ENCODE data around the gene ZNF862. TPM values are rescaled to one million over a fixed set of nuclear protein-coding genes. Genes with fewer than 3 reads are reported as not detected.

Gene ZNF862
- total RNA-seq, 4 donors from 2014 or later = 18.4 to 61.1 (median 22.1) TPM

DNA sequence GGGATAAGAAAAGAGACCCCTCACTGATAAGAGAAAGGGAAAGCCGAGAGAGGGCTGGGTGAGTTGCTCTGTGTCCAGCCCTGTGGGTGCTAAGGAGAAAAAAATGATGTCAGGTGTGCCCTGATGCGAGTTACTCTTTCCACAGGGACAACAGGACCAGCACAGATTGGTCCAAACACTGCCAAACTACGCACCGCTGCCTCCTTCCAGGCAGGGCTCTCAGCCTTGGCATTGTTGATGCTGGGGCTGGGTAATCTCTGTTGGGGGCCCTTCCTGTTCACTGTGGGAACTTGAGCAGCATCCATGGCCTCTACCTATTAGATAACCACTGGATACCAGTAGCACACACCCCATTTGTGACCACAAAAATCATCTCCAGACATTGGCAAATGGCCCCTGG is 25.3 kb downstream of the ZNF862 start:
- no peaks in the 10 kb centered on the region for H3K4me1 ChIP-seq
- H3K27me3 ChIP-seq = no peaks in the 10 kb centered on the region
- TF ChIP-seq POLR2AphosphoS5 (IDR thresholded peaks at IDR 0.05) (no peak), EP300 (IDR thresholded peaks at IDR 0.05) (no peak), POLR2A (IDR thresholded peaks at IDR 0.05) (no peak)
- TF ChIP-seq, protein P1, sequence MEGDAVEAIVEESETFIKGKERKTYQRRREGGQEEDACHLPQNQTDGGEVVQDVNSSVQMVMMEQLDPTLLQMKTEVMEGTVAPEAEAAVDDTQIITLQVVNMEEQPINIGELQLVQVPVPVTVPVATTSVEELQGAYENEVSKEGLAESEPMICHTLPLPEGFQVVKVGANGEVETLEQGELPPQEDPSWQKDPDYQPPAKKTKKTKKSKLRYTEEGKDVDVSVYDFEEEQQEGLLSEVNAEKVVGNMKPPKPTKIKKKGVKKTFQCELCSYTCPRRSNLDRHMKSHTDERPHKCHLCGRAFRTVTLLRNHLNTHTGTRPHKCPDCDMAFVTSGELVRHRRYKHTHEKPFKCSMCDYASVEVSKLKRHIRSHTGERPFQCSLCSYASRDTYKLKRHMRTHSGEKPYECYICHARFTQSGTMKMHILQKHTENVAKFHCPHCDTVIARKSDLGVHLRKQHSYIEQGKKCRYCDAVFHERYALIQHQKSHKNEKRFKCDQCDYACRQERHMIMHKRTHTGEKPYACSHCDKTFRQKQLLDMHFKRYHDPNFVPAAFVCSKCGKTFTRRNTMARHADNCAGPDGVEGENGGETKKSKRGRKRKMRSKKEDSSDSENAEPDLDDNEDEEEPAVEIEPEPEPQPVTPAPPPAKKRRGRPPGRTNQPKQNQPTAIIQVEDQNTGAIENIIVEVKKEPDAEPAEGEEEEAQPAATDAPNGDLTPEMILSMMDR (IDR thresholded peaks at IDR 0.05) = no peak
- peaks cover 68% of the 10 kb centered on the region for H3K36me3 ChIP-seq
- no peak for DNase-seq (ENCODE audit: low spot score in 2 of 2)
- no peak overlapping the region for H3K27ac ChIP-seq
- no peak overlapping the region for H3K4me3 ChIP-seq
- no peaks in the 10 kb centered on the region for H3K9me3 ChIP-seq
- WGBS = 92% methylated on average over 4 of the region's 4 CpGs

DNA sequence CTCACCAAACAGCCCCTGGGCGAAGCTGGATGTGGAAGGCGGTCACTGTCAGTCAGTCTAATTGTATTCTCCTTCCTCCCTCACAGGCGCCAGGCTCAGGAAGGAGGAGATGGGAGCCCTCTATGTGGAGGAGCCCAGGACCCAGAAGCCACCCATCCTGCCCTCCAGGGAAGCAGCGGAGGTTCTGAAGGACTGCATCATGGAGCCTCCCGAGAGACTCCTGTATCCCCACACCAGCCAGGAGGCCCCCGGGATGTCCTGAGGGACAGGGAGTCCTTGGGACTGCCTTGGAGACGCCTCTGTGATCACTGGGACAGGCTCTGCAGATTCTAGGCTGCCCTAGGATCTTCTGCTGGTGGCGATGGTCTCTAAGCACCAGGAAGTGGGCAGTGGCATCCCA is 25.8 kb downstream of the ZNF862 start:
- H3K4me1 ChIP-seq = no peaks in the 10 kb centered on the region
- H3K27ac ChIP-seq = no peak overlapping the region
- no peak for TF ChIP-seq POLR2A (IDR thresholded peaks at IDR 0.05)
- no peak for TF ChIP-seq EP300 (IDR thresholded peaks at IDR 0.05)
- no peak for TF ChIP-seq POLR2AphosphoS5 (IDR thresholded peaks at IDR 0.05)
- H3K4me3 ChIP-seq = no peak overlapping the region
- no peaks in the 10 kb centered on the region for H3K9me3 ChIP-seq
- no peaks in the 10 kb centered on the region for H3K27me3 ChIP-seq
- H3K36me3 ChIP-seq = peaks cover 68% of the 10 kb centered on the region
- no peak for DNase-seq (ENCODE audit: low spot score in 2 of 2)
- 82% methylated on average over 6 of the region's 8 CpGs for WGBS

DNA sequence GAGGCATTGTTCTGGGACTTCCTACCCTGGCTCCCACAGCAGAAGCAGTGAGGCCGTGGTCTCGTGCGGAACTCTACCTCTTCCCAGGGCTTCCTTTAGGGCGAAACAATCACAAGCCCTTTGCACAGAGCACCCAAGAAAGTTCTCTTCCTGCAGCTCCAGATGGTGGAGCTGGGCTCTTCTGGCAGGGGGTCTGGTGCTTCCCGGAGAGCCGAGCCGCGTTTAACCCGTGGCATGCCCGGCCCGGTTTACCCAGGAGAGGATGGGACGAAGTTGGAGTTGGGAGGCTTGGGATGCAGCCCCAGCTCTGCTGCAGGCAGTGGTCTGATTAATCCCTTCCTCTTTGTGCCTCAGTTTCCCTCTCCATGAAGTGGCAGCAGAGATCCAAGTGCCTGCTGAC is 26.6 kb downstream of the ZNF862 start:
- no peaks in the 10 kb centered on the region for H3K4me1 ChIP-seq
- H3K27me3 ChIP-seq = no peaks in the 10 kb centered on the region
- 100% methylated on average over 8 of the region's 12 CpGs for WGBS
- DNase-seq (ENCODE audit: low spot score in 2 of 2) = peak in 1 of 2 donors; percentile 38
- TF ChIP-seq POLR2A (IDR thresholded peaks at IDR 0.05) = no peak
- TF ChIP-seq EP300 (IDR thresholded peaks at IDR 0.05) = no peak
- TF ChIP-seq POLR2AphosphoS5 (IDR thresholded peaks at IDR 0.05) = no peak
- TF ChIP-seq, protein P1 (IDR thresholded peaks at IDR 0.05) = no peak
- no peak overlapping the region for H3K27ac ChIP-seq
- H3K9me3 ChIP-seq = no peaks in the 10 kb centered on the region
- H3K4me3 ChIP-seq = no peak overlapping the region
- H3K36me3 ChIP-seq = peaks cover 62% of the 10 kb centered on the region

DNA sequence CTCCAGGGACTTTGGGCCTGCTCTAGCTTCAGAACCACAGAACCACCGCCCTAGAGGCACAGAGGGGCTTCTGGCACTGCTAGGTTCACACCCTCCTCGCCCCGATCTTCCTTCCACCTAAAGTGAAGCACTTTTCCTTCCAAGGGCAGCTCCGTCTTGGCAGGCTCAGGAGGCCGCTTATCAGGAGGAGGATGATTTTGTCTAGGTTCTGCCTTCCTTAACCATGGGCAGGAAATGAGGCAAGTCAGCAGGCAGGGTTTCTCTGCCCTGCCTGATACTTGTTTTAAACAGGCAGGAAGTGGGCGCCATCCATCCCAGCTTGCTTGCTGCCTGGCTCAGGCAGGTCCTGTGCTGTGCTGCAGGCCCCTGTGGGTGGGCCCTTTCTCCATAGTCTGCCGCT is 27.3 kb downstream of the ZNF862 start:
- Histone ChIP-seq H3K27me3 (no peaks in the 10 kb centered on the region), H3K4me1 (no peaks in the 10 kb centered on the region), H3K36me3 (peaks cover 55% of the 10 kb centered on the region), H3K9me3 (no peaks in the 10 kb centered on the region), H3K27ac (no peak overlapping the region), H3K4me3 (no peak overlapping the region)
- TF ChIP-seq POLR2AphosphoS5 (IDR thresholded peaks at IDR 0.05) (no peak), POLR2A (IDR thresholded peaks at IDR 0.05) (no peak), EP300 (IDR thresholded peaks at IDR 0.05) (no peak)
- TF ChIP-seq, protein P1 (IDR thresholded peaks at IDR 0.05) = no peak
- 65% methylated on average over 6 of the region's 7 CpGs for WGBS
- no peak for DNase-seq (ENCODE audit: low spot score in 2 of 2)

DNA sequence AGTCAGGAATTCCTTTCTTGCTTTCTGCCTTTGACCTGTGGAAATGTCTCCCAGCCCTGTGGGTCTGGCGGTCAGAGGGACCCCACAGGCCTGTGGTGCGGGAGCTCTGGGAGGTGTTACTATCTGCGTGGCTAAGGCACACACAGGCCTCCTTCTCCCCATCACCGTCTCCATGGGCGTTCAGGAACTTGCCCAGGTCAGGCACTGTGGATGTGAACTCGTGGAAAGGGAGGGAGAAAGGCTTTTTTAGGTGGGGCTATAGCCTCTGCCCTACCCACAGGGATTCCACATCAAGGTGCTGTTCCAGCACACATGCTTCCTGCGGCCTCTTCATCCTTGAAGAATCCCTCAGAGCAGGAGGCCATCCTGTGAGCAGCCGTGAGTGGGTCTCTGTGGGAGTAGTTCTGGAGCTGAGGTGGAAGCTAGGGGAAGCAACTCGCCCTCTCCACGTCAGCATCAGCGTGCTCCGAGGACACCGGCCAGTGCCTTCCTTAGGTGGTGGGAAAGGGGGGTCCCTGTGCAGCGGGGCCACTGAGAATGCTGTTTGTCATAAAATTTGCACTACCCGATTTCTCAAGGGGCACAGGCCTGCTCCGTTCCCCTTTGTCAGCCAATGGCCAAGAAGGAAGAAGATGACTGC is 28.1 kb downstream of the ZNF862 start:
- H3K36me3 ChIP-seq = peaks cover 47% of the 10 kb centered on the region
- TF ChIP-seq POLR2AphosphoS5 (IDR thresholded peaks at IDR 0.05) (no peak), EP300 (IDR thresholded peaks at IDR 0.05) (no peak), POLR2A (IDR thresholded peaks at IDR 0.05) (no peak)
- TF ChIP-seq, protein P1 (IDR thresholded peaks at IDR 0.05) = no peak

More for the DNA sequence above, 28.1 kb downstream of the ZNF862 start:
- no peak overlapping the region for H3K4me3 ChIP-seq
- H3K9me3 ChIP-seq = no peaks in the 10 kb centered on the region
- no peaks in the 10 kb centered on the region for H3K27me3 ChIP-seq
- WGBS = 82% methylated on average over 9 of the region's 16 CpGs
- H3K27ac ChIP-seq = no peak overlapping the region
- DNase-seq (ENCODE audit: low spot score in 2 of 2) = no peak
- H3K4me1 ChIP-seq = peaks cover 3% of the 10 kb centered on the region
